ENCODE measurements around the gene MRPS24.

DNA sequence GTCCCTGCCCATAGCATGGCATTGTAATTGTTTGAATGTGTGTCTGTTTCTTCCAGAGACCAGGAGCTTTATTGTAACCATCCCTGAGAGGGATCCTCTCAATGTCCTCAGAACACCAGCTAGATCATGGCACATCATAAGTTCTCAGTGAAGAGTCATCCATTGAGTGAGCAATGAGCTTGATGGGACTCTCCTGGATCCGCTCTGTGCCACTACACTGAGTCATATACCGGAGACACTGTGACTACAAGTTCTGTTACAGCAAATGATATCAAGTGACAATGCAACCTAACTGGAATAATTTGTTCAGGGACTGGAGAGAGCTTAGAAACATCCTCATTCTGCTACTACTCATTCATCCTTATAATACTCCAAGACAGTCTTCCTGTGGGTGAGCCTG lies 25.1 kb downstream of the MRPS24 start:
- TF ChIP-seq POLR2A (IDR thresholded peaks at IDR 0.05) = no peak
- TF ChIP-seq, protein P1, sequence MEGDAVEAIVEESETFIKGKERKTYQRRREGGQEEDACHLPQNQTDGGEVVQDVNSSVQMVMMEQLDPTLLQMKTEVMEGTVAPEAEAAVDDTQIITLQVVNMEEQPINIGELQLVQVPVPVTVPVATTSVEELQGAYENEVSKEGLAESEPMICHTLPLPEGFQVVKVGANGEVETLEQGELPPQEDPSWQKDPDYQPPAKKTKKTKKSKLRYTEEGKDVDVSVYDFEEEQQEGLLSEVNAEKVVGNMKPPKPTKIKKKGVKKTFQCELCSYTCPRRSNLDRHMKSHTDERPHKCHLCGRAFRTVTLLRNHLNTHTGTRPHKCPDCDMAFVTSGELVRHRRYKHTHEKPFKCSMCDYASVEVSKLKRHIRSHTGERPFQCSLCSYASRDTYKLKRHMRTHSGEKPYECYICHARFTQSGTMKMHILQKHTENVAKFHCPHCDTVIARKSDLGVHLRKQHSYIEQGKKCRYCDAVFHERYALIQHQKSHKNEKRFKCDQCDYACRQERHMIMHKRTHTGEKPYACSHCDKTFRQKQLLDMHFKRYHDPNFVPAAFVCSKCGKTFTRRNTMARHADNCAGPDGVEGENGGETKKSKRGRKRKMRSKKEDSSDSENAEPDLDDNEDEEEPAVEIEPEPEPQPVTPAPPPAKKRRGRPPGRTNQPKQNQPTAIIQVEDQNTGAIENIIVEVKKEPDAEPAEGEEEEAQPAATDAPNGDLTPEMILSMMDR (IDR thresholded peaks at IDR 0.05) = no peak

Measured in suprapubic skin (tissue), 3 donors.